ENCODE results near the gene KIF23. TPM values are rescaled to one million over a fixed set of nuclear protein-coding genes. Genes with fewer than 3 reads are reported as not detected.

Gene KIF23
- polyA plus RNA-seq, 2 of the 4 experiments (the other 2 are of a cell fraction): 81.8 to 117 TPM

GRCh38 chr15:69450968-69451695, 37.0 kb downstream of the KIF23 start:
- ChIA-PET CTCF (interaction anchor here (0.9 to 5.2 kb wide), 8 partner anchors 11 to 419 kb away, joined by 3 to 41 read pairs (median 3); no protein-coding TSS in a partner anchor), POLR2A (interaction anchor here (0.7 to 4.2 kb wide), 5 partner anchors 12 to 1452 kb away, joined by 3 to 112 read pairs (median 4); partner anchors contain the start of gene KIF23)
- Histone ChIP-seq H3K4me2 (peak overlapping the region; percentile 82), H3K27ac (peak overlapping the region; percentile 90 to 93; a peak in 4 of 6 replicates), H3K4me1 (peaks cover 31% of the 10 kb centered on the region), H3K4me3 (no peak overlapping the region), H3K9me3 (no peaks in the 10 kb centered on the region)
- ATAC-seq (no peak), FAIRE-seq (no peak), DNase-seq (ENCODE audit: low read depth in 1 of 2, low spot score in 1 of 2) (no peak)
- no peak for TF ChIP-seq CTCF (IDR thresholded peaks at IDR 0.05)
- no peak for TF ChIP-seq HMGXB4 (CRISPR knock-in tag; IDR thresholded peaks at IDR 0.05; ENCODE audit: borderline replicate concordance)
- no peak for TF ChIP-seq RFX5 (IDR thresholded peaks at IDR 0.05)
- no peak for TF ChIP-seq ZFP36 (IDR thresholded peaks at IDR 0.05; ENCODE audit: borderline replicate concordance, partially characterized antibody)
- no peak for TF ChIP-seq RNF2 (IDR thresholded peaks at IDR 0.05; ENCODE audit: borderline replicate concordance, low read depth)
- no peak for TF ChIP-seq FOSB (CRISPR knock-in tag; IDR thresholded peaks at IDR 0.05)
- no peak for TF ChIP-seq REST (IDR thresholded peaks at IDR 0.05)
- no peak for TF ChIP-seq CHD2 (IDR thresholded peaks at IDR 0.05; ENCODE audit: low read length, partially characterized antibody)
- no peak for TF ChIP-seq BCL3 (IDR thresholded peaks at IDR 0.05)
- no peak for TF ChIP-seq POLR2A (IDR thresholded peaks at IDR 0.05; ENCODE audit: low read length)
- no peak for TF ChIP-seq PBX3 (IDR thresholded peaks at IDR 0.05)
- no peak; the same call in 1 of the 2 replicates for TF ChIP-seq RARB (CRISPR knock-in tag; IDR thresholded peaks at IDR 0.05)
- 81% methylated on average over 12 of the region's 12 CpGs for WGBS (ENCODE audit: missing lambda C conversion rate)

Data from A549 (cell line).